ENCODE measurements around the gene TMEM200A.
A peak's percentile ranks its signal among the peaks of the same experiment; 100 is the strongest.

Gene TMEM200A

DNA sequence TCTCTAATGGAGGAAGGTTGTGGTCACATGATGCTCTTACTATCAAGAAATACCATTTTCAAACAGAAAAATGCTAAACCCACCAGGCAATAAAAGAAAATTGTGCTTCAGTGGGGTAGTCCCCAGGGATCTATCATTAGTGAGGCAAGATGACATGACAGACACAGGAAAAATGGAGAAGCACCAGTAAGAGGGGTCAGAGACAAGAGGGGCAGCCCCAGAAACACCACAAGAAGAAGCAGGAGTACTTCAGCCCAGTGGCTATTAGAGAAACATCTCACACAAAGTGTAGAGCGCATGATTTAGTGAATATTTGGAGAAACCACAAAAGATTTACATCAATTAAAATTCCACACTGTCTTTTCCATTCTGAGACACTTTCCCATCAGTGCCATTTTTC is 10.2 kb upstream of the TMEM200A start:
- DNase-seq = no peak
- Histone ChIP-seq H3K18ac (ENCODE audit: low read length) (no peak overlapping the region), H2BK5ac (ENCODE audit: low read depth, low read length, poor library complexity) (no peak overlapping the region), H2AFZ (ENCODE audit: insufficient read depth, low read length, poor library complexity) (no peak overlapping the region), H3K27ac (ENCODE audit: low read depth, low read length) (no peak overlapping the region), H3K27me3 (ENCODE audit: insufficient read depth, low read length) (no peaks in the 10 kb centered on the region), H3K4me2 (ENCODE audit: low read length) (no peak overlapping the region), H3K4ac (ENCODE audit: low read depth, low read length) (no peak overlapping the region), H3K4me3 (ENCODE audit: low read depth, low read length) (no peak overlapping the region), H3K36me3 (ENCODE audit: control insufficient read depth in 1 of 2, insufficient read depth in 2 of 2, low read length in 2 of 2) (no peaks in the 10 kb centered on the region), H4K8ac (ENCODE audit: low read depth, low read length) (no peak overlapping the region), H3K14ac (ENCODE audit: low read length) (no peak overlapping the region), H2BK12ac (ENCODE audit: low read length) (no peak overlapping the region), H2BK120ac (ENCODE audit: insufficient read depth, low read length, poor library complexity) (no peak overlapping the region), H4K91ac (ENCODE audit: low read depth, low read length) (no peak overlapping the region), H3K9ac (ENCODE audit: low read length) (no peak overlapping the region), H3K9me3 (ENCODE audit: insufficient read depth, low read depth, low read length) (no peaks in the 10 kb centered on the region), H4K12ac (ENCODE audit: low read depth, low read length) (no peak overlapping the region), H3K79me2 (ENCODE audit: control insufficient read depth, insufficient read depth, low read length, poor library complexity) (no peaks in the 10 kb centered on the region), H3K79me1 (ENCODE audit: low read length) (no peaks in the 10 kb centered on the region), H2AK5ac (ENCODE audit: low read length) (no peak overlapping the region), H3K23ac (ENCODE audit: low read length) (no peak overlapping the region), H3K4me1 (ENCODE audit: control insufficient read depth in 1 of 2, insufficient read depth in 2 of 2, low read length in 2 of 2) (no peaks in the 10 kb centered on the region)
- WGBS (ENCODE audit: extremely low coverage, insufficient coverage, insufficient read length) = no CpG with 5 or more reads among the region's 1 CpG

DNA sequence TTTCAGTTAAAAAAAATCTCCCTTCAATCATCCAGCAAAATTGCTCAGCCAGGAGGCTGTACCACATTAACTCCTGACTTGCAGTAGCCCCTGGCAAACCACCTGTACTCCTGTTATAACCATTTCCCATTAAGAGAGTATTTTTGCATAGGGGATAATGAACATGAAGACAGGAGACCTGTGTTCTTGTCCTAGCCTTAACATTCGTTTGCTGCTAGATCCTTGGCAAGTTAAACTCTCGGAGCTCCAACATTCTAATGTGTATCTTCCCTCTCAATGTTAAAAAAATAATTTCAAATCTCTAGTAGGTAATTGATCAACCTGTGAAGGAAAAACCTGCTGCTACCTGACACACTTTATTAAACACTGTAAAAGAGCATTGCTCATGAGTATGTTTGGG is 8.4 kb upstream of the TMEM200A start:
- no peak overlapping the region for H2AFZ ChIP-seq (ENCODE audit: insufficient read depth, low read length, poor library complexity)
- no CpG with 5 or more reads among the region's 2 CpGs for WGBS (ENCODE audit: extremely low coverage, insufficient coverage, insufficient read length)
- no peaks in the 10 kb centered on the region for H3K27me3 ChIP-seq (ENCODE audit: insufficient read depth, low read length)
- no peak overlapping the region for H2BK12ac ChIP-seq (ENCODE audit: low read length)
- no peak overlapping the region for H3K23ac ChIP-seq (ENCODE audit: low read length)
- no peak overlapping the region for H3K9ac ChIP-seq (ENCODE audit: low read length)
- H4K91ac ChIP-seq (ENCODE audit: low read depth, low read length) = no peak overlapping the region
- DNase-seq = no peak
- H4K8ac ChIP-seq (ENCODE audit: low read depth, low read length) = no peak overlapping the region
- H3K79me2 ChIP-seq (ENCODE audit: control insufficient read depth, insufficient read depth, low read length, poor library complexity) = no peaks in the 10 kb centered on the region
- H2BK5ac ChIP-seq (ENCODE audit: low read depth, low read length, poor library complexity) = no peak overlapping the region
- H3K36me3 ChIP-seq (ENCODE audit: control insufficient read depth in 1 of 2, insufficient read depth in 2 of 2, low read length in 2 of 2) = no peaks in the 10 kb centered on the region
- no peak overlapping the region for H3K14ac ChIP-seq (ENCODE audit: low read length)
- H3K4me3 ChIP-seq (ENCODE audit: low read depth, low read length) = no peak overlapping the region
- H3K27ac ChIP-seq (ENCODE audit: low read depth, low read length) = no peak overlapping the region
- no peak overlapping the region for H3K4me2 ChIP-seq (ENCODE audit: low read length)
- H3K4ac ChIP-seq (ENCODE audit: low read depth, low read length) = no peak overlapping the region
- no peak overlapping the region for H4K12ac ChIP-seq (ENCODE audit: low read depth, low read length)
- H3K4me1 ChIP-seq (ENCODE audit: control insufficient read depth in 1 of 2, insufficient read depth in 2 of 2, low read length in 2 of 2) = no peaks in the 10 kb centered on the region
- H3K9me3 ChIP-seq (ENCODE audit: insufficient read depth, low read depth, low read length) = no peaks in the 10 kb centered on the region
- H3K79me1 ChIP-seq (ENCODE audit: low read length) = no peaks in the 10 kb centered on the region
- H3K18ac ChIP-seq (ENCODE audit: low read length) = no peak overlapping the region
- no peak overlapping the region for H2AK5ac ChIP-seq (ENCODE audit: low read length)
- H2BK120ac ChIP-seq (ENCODE audit: insufficient read depth, low read length, poor library complexity) = no peak overlapping the region

DNA sequence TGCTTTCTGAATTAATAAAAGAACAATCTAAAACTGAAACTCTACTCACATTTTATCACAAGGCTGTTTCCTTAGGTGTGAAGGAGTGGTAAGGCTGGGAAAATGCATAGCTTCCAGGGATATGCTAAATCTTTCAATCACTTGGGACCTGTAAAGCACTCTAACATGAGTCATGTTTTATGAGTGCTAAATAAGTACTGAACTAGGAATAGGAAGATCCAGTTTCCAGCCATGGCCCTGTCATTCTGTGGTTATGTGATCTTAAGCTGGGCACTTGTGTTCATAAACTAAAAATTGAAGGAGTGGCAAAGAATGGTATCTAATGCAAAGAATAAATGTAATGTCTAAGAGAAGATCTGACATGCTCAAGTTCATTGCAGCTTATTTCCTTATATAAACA is 6.1 kb upstream of the TMEM200A start:
- Histone ChIP-seq H4K8ac (ENCODE audit: low read depth, low read length) (no peak overlapping the region), H3K14ac (ENCODE audit: low read length) (no peak overlapping the region), H3K4me1 (ENCODE audit: control insufficient read depth in 1 of 2, insufficient read depth in 2 of 2, low read length in 2 of 2) (no peaks in the 10 kb centered on the region), H3K9me3 (ENCODE audit: insufficient read depth, low read depth, low read length) (no peaks in the 10 kb centered on the region), H3K4me2 (ENCODE audit: low read length) (no peak overlapping the region), H2AFZ (ENCODE audit: insufficient read depth, low read length, poor library complexity) (no peak overlapping the region), H3K27me3 (ENCODE audit: insufficient read depth, low read length) (no peaks in the 10 kb centered on the region), H3K27ac (ENCODE audit: low read depth, low read length) (no peak overlapping the region), H3K18ac (ENCODE audit: low read length) (no peak overlapping the region), H3K4me3 (ENCODE audit: low read depth, low read length) (no peak overlapping the region), H2BK120ac (ENCODE audit: insufficient read depth, low read length, poor library complexity) (no peak overlapping the region), H2BK5ac (ENCODE audit: low read depth, low read length, poor library complexity) (no peak overlapping the region), H2AK5ac (ENCODE audit: low read length) (no peak overlapping the region), H4K12ac (ENCODE audit: low read depth, low read length) (no peak overlapping the region), H2BK12ac (ENCODE audit: low read length) (no peak overlapping the region), H3K4ac (ENCODE audit: low read depth, low read length) (no peak overlapping the region), H3K36me3 (ENCODE audit: control insufficient read depth in 1 of 2, insufficient read depth in 2 of 2, low read length in 2 of 2) (no peaks in the 10 kb centered on the region), H3K23ac (ENCODE audit: low read length) (no peak overlapping the region), H3K79me2 (ENCODE audit: control insufficient read depth, insufficient read depth, low read length, poor library complexity) (no peaks in the 10 kb centered on the region), H3K79me1 (ENCODE audit: low read length) (no peaks in the 10 kb centered on the region), H3K9ac (ENCODE audit: low read length) (no peak overlapping the region), H4K91ac (ENCODE audit: low read depth, low read length) (no peak overlapping the region)
- no peak for DNase-seq

DNA sequence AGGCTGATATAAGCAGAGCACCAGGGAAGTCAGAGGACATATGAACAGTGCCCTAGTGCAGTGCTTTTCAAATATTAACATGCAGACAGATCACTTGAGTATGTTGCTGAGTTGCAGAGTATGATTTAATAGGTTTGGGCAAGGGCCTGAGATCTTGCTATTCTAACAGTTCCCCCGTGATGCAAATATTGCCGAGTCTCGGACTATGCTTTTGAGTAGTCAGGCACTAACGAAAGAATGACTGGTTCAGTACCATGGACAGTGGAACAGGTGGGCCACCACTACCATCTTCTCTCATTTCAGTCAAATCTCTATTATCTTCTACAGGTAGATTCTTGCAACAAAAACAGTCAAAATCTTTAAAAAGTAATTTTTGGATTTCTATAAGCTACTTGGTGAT is 3.7 kb upstream of the TMEM200A start:
- Histone ChIP-seq H3K14ac (ENCODE audit: low read length) (no peak overlapping the region), H2BK12ac (ENCODE audit: low read length) (no peak overlapping the region), H3K4me3 (ENCODE audit: low read depth, low read length) (no peak overlapping the region), H3K79me2 (ENCODE audit: control insufficient read depth, insufficient read depth, low read length, poor library complexity) (no peaks in the 10 kb centered on the region), H2BK5ac (ENCODE audit: low read depth, low read length, poor library complexity) (no peak overlapping the region), H2AFZ (ENCODE audit: insufficient read depth, low read length, poor library complexity) (no peak overlapping the region), H2BK120ac (ENCODE audit: insufficient read depth, low read length, poor library complexity) (no peak overlapping the region), H3K27me3 (ENCODE audit: insufficient read depth, low read length) (peaks cover 5% of the 10 kb centered on the region), H3K4me1 (ENCODE audit: control insufficient read depth in 1 of 2, insufficient read depth in 2 of 2, low read length in 2 of 2) (peaks cover 0 to 5% of the 10 kb centered on the region in 2 experiments), H2AK5ac (ENCODE audit: low read length) (no peak overlapping the region), H3K23ac (ENCODE audit: low read length) (no peak overlapping the region), H3K4ac (ENCODE audit: low read depth, low read length) (no peak overlapping the region), H3K9ac (ENCODE audit: low read length) (no peak overlapping the region), H3K27ac (ENCODE audit: low read depth, low read length) (no peak overlapping the region), H3K4me2 (ENCODE audit: low read length) (no peak overlapping the region), H3K18ac (ENCODE audit: low read length) (no peak overlapping the region), H3K9me3 (ENCODE audit: insufficient read depth, low read depth, low read length) (no peaks in the 10 kb centered on the region), H3K36me3 (ENCODE audit: control insufficient read depth in 1 of 2, insufficient read depth in 2 of 2, low read length in 2 of 2) (no peaks in the 10 kb centered on the region), H4K12ac (ENCODE audit: low read depth, low read length) (no peak overlapping the region), H3K79me1 (ENCODE audit: low read length) (no peaks in the 10 kb centered on the region), H4K8ac (ENCODE audit: low read depth, low read length) (no peak overlapping the region), H4K91ac (ENCODE audit: low read depth, low read length) (no peak overlapping the region)
- WGBS (ENCODE audit: extremely low coverage, insufficient coverage, insufficient read length) = no CpG with 5 or more reads among the region's 4 CpGs
- DNase-seq = peak in 1 of 2 donors; percentile 59
